GM21360 (cell line): ENCODE results near the gene NRP2.

Experiments used
- ATAC-seq: cut with Tn5 transposase; IDR thresholded peaks from one replicate; pipeline ENCODE4 v1.9.1; 2021; ENCODE audit warnings: mild to moderate bottlenecking, moderate library complexity; ENCODE audit not compliant: unreplicated experiment

Gene NRP2, protein sequence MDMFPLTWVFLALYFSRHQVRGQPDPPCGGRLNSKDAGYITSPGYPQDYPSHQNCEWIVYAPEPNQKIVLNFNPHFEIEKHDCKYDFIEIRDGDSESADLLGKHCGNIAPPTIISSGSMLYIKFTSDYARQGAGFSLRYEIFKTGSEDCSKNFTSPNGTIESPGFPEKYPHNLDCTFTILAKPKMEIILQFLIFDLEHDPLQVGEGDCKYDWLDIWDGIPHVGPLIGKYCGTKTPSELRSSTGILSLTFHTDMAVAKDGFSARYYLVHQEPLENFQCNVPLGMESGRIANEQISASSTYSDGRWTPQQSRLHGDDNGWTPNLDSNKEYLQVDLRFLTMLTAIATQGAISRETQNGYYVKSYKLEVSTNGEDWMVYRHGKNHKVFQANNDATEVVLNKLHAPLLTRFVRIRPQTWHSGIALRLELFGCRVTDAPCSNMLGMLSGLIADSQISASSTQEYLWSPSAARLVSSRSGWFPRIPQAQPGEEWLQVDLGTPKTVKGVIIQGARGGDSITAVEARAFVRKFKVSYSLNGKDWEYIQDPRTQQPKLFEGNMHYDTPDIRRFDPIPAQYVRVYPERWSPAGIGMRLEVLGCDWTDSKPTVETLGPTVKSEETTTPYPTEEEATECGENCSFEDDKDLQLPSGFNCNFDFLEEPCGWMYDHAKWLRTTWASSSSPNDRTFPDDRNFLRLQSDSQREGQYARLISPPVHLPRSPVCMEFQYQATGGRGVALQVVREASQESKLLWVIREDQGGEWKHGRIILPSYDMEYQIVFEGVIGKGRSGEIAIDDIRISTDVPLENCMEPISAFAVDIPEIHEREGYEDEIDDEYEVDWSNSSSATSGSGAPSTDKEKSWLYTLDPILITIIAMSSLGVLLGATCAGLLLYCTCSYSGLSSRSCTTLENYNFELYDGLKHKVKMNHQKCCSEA

DNA sequence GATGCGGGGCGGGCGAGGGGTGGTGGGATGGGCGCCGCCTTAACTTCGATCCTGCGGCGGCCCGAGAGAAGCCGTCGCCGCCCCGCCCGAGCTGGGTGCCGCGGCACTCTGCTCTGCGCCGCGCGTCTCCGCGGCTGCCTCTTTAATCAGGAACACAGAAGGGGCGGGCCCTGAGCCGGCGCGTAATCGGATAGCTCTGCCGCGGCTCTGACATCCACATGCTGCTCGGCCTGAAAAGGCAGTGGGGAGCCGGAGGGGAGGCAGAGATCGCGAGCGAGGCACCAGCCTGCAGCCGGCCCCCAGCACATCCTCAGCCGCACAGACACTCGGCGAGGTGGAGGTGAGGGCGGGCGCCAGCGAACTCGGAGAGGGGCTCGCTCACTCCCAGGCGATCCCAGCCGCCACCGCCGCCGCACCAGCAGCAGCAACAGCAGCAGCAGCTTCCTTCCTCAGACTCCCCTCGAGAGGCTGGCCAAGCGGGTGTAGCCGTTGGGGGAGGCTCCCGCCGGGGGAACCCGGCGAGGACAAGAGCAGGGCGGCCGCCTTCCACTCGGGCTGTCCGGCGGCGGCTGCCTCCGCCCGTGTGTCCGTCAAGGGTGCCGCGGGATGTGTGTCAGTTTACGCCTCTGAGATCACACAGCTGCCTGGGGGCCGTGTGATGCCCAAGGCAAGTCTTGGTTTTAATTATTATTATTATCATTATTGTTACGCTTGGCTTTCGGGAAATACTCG lies at the start of gene NRP2:
TSS of gene NRP2 (plus strand) at position 263 of the 732 bp plus-strand sequence. CDS start 790 bp downstream, outside the sequence.
- ATAC-seq = peak; percentile 75

DNA sequence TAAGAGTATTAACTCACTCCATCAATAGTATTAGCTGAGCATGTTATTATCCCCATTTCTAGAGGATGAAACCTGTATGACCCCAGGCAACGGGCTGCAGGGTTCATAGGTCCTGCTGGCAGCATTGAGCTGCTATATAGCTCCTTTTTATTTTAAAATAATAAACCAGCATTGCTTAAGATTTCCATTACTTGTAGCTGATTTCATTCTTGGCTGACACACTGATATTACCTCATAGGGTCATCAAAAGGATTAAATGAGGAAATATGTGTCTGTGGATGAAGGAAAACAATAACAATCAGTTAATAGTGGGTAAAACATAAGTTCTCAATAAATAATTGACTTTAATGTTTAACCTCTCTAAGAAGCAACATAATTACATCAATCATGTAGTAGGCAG lies 48.3 kb upstream of the NRP2 start:
- ATAC-seq = no peak

DNA sequence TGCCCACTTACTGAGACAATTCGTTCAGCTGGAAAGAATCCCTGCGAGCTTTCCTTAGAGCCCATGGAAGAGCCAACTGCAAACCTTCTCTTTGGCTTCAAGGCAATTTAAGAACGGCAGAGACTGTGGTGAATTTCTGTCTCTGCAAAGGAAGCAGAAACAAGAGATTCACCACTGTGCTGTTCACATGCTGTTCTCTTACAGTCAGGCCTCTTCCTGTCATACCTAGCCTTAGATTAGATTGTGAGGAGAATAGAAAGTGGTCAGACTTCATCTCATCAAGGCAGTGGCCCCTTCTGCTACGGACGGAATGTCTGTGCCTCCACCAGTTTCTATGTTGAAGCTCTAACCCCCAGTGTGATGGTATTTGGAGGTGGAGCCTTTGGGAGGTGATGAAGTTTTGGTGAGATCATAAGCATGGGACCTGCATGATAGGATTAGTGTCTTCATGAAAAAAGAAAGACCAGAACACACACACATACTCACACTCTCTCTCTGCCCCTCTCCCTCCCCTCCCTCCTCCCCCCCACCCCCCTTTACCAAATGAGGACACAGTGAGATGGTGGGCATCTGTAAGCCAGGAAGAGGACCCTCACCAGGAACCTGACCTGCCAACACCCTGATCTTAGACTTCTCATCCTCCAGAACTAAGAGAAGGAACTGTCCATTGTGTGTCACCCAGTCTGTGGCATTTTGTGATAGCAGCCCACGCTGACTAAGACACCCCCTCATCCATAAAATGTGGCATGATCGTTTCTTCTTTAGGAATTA lies 45.6 kb upstream of the NRP2 start:
- no peak for ATAC-seq

DNA sequence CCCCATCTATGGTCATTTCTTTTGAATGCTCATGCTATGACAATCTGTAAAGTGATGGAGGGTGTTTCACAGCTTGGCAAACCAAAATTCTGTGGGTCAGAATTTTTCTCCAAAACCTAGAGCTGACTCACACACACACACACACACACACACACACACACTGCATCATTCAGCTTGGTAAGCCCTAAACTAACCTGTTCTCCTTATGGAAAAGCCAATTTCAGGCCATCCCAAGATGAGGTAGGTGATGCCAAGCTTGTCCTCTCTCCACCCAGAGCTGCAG lies 45.0 kb upstream of the NRP2 start:
- no peak for ATAC-seq

DNA sequence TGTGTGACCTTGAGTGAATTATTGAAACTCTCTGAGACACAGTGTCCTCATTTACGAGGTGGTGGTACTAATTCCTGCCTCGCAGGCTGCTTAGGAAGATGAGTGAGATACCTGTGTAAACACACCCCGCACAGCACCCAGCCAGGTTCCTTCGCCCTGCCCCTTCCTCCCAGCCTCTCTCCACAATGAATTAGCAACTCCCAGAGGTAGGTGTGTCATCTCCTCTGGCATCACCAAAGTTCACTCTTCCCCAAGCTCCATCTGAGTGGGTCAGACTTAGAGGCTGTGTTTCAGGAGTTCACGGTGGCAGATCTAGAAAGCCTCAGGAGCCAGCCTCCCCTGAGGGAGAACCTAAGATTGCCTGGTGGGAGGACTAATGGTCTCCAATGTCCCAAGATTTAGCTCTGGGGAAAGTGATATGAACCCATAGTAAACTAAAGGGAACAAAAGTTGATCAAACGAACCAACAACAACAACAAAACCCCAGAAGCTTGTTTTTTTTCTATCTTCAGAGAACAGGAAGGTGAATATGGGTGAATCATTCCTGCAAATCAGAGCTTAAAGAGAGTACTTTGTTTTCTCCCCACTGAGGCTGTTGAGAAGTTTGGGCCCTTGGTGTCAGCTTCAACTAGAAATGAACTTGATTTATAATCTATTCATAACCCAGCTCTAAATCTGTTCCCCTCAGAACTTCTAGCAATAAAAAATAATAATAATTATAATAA lies 44.4 kb upstream of the NRP2 start:
- ATAC-seq = no peak

DNA sequence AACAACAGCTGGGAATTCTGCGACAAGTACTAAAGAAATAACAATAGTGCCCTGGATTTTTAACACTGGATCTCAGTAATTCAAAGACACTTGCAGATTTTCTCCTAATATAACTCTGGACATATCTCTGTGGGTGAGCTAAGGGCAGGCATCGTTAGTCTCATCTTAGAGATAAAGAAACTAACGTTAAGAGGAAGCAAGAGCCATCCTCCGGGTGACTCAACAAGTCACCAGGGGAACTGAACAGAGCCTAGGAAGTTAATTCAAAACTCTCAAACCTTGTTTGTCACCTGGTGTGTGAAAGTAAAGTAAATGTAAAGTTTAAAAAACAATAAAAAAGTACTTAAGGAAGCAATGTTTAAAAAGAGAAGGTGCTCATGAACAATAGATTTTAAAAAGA lies 41.6 kb upstream of the NRP2 start:
- no peak for ATAC-seq

DNA sequence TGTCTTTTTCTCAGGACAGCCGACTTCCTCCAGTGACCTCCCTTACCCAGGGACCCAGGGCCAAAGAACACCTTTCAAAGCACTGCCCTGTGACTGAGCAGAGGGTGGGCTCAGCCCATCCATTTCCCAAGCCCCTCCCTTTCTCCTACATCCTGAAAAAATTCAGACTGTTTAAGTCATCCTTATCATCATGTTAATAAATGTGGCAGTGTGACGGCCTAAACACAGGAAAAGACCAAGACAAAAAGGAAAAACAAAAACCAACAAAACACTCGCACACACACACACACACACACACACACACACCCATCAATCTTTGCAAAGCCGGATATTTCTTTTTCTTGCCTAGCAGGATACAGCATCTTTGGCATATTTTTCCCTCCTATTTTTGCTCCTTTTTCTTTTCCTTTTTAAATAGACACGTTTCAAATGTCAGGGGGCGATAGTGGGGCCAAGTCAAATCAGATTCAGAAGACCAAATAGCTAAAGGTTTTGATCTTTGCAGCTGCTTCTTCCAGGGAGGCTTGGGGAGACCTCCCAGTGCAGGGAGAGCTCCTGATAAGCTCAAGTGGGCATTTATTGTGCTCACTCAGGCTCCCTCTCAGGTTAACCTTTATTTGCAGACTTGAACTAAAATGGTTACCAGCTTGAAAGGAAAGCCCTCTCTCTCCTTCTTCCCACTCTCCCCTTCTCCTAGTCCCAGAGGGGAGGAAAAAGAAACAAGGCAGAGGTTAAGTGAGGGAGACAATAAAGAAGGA lies 39.5 kb upstream of the NRP2 start:
- no peak for ATAC-seq

DNA sequence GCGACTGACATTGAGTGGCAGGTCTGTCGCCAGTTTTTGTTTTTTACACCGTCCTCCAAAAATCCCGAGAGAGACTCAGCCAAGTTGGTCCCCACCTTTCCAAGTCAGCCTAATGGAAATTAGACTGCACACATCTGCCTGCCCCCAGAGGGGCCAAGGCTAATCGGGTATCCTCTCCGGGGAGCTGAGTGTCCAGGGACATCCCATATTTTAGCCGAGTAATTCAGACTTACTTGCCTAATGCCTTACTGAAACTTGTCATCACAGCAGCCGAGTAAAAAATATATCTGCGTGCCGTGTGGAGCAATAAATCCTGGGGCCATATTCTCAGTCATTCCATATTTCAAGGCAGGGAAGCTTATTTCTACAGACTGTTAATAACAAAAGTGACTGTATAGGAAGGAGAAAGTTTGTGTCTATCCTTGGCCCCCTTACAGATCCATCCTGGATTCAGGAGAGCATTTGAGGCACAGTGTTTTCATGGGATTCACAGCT lies 38.9 kb upstream of the NRP2 start:
- ATAC-seq = no peak

DNA sequence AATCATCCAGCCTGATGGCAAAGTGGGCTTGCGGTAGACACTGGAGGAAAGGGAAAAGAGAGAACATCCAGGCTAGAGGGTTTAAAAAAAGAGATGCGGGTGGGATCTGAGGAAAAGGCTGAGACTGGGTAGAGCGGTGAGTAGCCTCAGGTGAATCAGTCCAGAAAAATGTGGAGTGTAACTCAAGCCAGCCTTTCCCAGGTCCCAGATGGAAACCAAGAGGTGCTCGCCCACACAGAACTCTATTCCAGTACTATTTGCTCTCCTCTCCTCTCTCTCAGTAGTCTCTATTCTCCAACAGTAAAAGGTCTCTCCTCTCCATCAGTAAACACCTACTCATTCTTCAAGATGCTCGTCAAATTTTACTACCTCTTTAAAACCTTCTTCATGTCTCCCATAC lies 38.3 kb upstream of the NRP2 start:
- no peak for ATAC-seq

DNA sequence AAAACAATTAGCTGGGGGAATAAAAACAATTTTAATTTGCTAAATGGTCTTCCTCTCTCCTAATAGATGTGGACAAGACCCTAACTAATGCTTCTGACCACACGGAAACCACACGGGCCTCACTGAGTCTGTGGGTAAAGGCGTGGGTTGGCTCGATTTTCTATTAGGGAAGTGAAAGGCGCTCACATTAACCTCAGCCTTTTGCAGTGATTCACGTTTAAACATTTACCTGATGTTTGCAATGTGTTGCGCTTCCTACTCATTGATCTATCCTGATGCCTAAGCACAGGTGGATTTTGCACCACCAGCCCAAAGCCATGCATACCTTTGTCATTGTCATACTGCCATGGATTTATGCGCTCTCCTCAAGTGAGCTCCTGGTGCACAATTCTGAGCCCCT lies 35.6 kb upstream of the NRP2 start:
- peak; percentile 89 for ATAC-seq

DNA sequence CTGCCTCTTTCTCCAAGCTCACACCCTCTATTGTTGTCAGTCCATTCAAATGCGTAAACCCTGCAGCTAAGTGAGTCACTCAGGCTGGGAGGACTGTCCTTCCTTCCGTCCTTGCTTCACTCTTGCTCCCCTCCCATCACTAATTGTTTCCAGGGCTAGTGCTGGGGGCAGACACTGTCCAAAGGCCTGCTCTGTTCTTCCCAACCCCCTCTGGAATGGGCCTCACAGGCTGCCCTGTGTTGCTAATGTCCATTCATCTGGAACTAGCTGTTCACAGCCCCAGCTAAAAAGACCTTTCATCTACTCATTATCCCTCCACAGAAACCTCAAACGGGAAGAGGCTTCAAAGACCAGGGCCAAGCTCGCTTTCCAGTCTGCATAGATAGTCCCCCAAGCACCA lies 31.9 kb upstream of the NRP2 start:
- ATAC-seq = no peak

DNA sequence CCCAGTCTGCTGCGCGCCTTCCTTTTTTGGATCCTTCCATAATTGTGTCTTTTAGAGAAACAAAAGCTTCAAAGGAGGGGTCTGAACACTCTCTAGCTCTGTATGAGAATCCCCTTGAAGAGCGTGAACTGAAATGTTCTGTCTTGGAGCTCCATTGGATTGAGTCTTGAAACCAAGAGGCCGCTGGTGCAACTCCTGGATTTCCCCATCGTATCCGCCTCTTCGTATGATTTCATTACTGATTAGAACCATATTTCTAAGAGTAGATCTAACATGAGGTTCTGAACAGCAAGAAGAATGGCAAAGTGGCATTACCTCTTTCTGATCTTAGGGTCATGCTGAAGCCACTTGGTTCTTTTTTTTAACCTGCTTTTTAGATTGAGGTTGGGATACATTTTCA lies 31.4 kb upstream of the NRP2 start:
- no peak for ATAC-seq

DNA sequence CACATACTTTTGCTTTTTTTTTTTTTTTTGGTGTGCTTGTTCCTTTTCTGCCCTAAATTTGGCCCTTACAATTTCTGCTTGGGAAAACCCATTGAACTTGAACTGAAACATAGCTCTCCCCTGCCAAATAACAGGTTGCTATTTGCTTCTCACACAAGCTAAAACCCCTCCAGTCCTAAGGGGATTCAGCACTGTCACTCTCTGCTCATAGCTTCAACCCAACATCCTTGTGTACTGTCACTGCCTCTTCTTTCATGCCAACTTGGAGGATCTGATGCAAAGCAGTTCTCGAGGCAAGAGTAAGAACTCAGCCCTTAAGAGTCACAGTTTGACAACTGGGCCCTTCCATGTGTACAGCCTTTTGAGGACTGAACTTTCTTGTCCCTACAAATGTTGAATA lies 30.6 kb upstream of the NRP2 start:
- no peak for ATAC-seq

DNA sequence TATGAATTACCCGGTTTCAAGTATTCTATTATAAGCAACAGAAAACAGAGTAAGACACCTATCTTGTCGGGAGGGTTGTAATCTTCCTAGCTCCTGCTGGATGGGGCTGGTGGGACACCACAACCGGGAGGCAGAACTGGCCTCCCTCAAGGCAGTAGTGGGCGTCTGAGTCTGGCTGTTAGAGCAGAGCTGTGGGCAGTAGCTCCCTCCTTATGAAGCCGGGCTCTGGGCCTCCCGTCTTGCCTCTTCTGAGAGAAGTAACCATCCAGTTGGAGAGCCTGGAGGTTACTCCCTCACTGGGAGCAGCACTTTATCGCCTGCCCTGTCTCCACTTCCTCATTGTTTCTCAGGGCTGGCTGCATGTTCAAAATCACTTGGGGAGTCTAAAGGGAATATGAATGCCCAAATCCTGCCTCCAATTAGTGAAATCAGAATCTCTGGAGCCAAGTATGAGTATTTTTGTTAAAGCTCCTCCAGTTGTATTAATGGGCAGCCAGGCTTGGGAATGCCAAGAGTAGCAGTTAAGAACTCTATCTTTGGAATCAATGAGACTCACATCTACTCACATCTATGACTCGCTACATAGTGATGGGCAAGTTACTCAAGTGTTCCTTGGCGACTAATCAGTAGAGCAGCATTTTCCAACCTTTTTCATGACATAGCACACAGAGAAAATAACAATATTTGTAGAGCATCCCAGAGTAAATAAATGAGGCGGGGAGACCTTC lies 27.3 kb upstream of the NRP2 start:
- ATAC-seq = no peak

DNA sequence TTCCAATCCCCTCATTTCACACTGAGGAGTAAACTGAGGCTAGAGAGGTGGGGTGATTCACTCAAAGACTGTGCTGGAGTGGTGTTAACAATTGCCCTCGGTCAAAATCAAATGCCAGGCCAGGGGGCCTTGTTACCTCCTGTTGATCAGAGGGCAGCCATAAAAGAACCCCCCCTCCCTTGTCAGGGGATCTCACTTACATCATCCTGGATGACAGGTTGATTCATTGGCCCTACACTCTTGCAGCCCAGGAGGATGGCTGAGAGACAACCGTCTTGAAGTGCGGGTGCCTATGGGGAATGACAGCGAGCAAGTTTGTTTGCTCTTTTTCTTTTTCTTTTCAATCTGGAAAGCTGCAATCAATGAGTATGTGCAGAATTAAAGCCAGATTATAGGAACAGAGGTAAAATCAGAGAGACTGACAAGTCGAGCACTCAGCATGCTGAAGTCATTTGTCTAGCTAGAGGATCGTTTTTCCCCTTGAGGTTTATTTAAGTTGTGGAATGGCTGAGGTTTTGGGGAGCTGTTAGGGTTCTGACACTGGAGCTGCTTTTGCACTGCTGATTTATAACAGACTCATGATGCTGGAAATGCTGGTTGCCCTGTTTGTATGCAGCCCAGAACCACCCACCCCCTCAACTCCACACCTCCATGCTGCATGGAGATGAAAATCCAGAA lies 26.4 kb upstream of the NRP2 start:
- no peak for ATAC-seq

DNA sequence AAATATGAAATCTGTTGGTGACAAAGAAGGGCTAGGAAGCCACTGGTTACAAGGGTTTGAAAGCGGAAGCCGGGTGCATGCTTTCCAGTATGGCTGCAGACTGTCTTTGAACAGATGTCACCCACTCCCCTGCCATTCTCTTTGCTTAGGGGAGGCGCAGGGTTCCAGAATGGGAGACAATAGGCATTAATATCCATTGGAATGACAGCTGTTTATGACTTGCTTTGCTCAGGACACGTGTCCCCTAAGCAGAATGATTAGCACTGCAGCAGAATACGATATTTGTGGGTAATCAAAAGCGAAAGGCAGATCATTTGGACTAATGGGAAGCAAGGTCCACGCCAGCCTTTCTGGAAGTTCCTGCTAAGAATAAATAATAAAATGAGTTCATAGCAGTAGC lies 25.8 kb upstream of the NRP2 start:
- ATAC-seq = no peak

DNA sequence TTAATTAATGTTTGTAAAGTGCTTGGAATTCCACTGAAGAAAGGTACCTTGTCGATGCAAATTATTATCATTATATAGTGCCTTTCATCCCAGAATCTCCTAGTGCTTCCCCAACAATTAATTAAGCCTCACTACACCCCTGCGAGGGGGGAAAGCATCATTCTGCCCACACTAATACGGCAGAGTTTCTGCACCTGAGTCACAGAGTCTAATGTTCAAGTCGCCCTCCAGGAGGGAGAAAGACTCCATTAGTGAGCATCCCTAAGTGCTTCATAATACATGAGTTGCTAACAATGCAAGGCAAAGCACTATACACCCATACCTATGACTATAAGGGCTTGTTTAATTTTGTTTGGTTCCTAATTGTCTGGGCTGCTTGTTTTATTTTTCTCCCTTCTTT lies 25.4 kb upstream of the NRP2 start:
- ATAC-seq = no peak

DNA sequence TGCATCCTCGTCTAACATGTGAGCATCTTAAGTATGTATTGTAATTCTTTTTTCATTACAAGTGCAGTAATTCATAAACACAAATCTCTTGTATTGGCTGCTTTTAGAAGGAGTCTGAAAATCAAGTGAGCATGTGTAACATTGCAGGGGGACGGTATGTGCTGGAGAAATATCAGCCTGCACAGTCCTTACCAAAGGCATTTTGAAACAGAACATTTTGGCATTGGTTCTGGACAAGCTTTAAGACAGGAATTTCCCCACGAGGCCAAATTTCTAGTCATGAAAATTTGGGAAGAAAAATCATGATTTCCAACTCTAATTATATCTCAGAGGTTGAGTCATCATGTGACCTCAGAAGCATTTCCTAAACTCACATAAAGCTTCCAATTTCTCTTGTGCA lies 24.7 kb upstream of the NRP2 start:
- ATAC-seq = no peak
